UCSD-AML1 (cell line): ENCODE results near the gene PSMA6.
"Not testable (repeated sequence)": the region's sequence is repeated elsewhere in the genome, so short reads cannot be mapped to it uniquely, and the experiment has no call there.

Source experiments
- DNase-seq: peaks from one replicate; lab custom pipeline; 2025; ENCODE audit not compliant: unreplicated experiment; lab: John Stamatoyannopoulos, UW

Gene PSMA6

GRCh38 chr14:35292051-35292769 is at the start of gene PSMA6:
Gene PSMA6, plus strand, starts transcription at chr14:35292382. Its CDS starts 95 bp downstream, at chr14:35292477.
- peak; percentile 99 for DNase-seq

GRCh38 chr14:35242599-35243311 is 49.4 kb upstream of the PSMA6 start:
- no peak for DNase-seq

- DNase-seq = no peak
Measured at GRCh38 chr14:35243956-35244355, 48.2 kb upstream of the PSMA6 start.

DNA sequence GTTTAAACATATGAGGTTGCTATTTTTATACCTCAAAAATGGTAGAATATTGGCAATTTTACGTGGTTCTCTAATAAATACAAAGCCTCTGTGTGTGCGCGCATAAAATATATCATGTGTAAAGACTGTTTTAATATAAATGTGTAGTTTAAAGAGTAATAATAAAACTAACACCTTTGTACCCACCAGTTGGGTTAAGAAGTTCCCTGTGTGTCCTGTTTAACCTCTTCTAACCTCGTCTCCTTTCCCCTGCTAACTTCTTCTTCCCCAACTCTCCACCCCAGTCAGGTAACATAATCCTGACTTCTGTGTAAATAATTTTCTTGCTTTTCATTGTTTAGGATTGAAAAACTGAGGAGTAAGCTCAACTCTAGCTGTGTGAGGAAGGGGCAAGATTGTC is 47.6 kb upstream of the PSMA6 start:
- DNase-seq = no peak

DNA sequence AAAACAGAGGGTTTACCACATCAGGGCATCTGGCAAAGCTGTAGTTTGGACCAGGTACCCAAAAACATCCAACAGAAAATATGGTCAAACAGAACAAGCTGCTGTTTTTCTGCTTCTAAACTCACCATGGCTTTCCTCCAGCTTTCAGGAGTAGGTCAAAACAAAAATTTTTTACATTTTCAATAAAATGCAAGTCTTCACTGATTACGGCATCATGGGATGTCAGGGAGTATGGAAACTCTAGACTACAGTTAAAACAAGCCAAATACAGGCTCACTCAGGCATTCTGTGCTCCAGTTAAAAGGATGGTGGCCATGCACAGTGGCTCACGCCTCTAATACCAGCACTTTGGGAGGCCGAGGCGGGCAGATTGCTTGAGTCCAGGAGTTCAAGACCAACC is 47.1 kb upstream of the PSMA6 start:
- DNase-seq = no peak

DNA sequence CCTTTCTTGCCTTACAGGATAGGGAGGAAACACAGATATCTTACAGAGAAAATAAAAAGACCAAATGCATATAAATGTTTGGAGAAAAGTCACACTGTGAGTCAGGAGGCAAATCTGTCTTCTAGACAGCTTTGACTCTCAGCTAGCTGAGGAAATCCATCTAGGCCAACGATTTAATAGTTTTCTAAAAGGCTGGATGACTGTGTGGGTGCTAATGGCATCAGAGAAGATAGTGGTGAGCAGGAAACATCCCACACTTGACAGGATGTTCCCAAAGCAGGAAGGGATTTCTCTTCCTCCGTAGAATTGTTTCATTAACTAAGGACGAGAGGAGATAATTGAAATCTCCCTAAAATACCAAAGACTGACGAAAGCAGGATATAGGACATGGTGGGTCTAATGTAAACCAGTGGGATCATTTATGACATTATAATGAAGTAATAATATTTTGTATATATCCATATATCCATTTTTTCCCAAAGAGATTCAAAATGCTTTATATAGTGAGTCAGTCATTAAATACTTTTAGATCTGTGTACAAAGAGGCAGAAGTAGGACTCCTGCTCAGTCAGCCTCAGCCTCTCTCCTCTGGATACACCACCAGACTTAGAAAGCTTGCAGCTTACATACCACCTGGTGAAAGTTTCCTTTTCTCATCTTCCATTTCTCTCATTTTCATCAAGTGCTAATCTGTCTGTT is 44.3 kb upstream of the PSMA6 start:
- no peak for DNase-seq

DNA sequence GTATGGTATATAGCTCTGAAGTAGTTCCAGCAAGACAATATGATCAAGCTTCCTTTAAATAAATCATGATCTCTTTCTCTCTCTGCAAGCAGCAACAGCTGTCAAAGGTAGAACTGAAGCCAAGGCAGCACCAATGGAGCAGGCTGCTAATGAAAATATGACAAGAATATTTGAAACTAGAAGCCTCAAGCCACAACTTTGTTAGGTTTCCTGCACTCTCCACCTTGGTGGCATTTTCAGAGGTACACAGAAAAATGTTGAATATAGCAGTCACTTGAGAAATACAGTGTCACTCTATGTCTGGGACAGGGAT is 43.8 kb upstream of the PSMA6 start:
- DNase-seq = no peak

DNA sequence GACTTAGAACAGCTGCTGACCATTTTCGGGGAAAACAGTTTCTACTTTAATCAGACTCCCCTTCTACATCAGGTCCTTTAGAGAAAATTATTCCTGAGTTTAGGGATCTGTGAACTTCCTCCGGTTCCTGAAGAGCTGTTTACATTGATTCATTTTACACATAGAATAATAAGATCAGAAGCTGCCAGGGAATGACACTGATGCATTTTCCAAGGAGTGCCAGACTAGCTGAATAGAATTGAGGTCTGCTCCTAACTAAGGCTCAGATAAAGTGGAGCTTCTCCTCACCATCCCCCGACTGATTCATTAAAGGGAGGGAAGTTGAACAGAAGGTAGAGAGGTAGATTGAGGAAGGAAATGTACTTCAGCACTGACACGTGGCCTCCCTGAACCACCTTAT is 41.9 kb upstream of the PSMA6 start:
- no peak for DNase-seq

DNA sequence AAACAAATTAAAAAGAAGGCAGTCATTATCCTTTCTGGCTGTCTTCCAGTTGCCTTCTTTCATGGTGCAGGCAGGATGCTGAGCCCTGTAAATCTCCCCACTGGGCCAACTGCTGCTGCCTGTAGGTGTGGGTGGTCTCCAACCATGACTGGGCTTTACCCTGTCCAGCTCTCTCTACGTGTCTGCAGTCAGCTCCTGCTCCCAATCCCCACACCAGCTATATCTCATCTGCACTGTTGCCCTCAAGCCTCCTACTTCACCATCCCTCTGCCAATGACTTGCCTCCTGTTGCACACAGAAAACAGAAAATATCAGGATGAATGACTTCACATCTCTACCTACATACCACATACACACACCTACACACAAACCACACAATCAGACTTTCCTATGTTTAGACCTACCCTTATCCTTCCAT is 39.7 kb upstream of the PSMA6 start:
- no peak for DNase-seq

DNA sequence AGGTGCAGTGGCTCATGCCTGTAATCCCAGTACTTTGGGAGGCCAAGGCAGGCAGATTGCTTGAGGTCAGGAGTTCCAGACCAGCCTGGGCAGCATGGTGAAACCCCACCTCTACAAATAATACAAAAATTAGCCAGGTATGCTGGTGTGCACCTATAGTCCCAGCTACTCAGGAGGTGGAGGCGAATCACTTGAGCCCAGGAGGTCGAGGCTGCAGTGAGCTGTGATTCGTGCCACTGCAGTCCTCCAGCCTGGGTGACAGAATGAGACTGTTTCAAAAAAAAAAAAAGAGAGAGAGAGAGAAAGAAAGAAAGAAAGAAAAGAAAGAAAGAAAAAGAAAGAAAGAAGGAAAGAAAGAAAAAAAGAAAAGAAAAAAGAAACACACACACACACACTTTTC is 39.1 kb upstream of the PSMA6 start:
- not testable (repeated sequence) for DNase-seq

GRCh38 chr14:35254034-35254622 is 38.1 kb upstream of the PSMA6 start:
- not testable (repeated sequence) for DNase-seq

DNA sequence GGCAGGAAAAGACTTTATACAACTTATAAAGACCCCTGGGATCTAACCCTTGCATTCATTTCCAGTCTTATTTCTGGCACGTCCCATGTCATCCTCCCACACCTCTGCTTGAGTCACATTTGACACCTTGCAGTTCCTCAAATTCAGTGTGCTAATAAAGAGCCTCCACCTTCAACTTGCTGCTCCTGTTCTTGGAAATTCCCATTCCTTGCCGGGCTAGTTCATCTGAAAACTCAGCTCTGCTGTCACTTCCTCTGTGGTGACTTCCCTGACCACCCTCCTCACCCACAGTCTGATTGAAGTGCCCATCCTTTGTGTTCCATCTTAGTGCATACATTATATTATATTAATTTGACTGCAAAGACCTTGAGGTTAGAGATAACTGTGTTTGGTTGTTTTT is 37.4 kb upstream of the PSMA6 start:
- peak; percentile 29 for DNase-seq

- no peak for DNase-seq
Measured at GRCh38 chr14:35255711-35256110, 36.5 kb upstream of the PSMA6 start.

GRCh38 chr14:35257809-35258208 is 34.4 kb upstream of the PSMA6 start:
- DNase-seq = no peak

- no peak for DNase-seq
Measured at GRCh38 chr14:35258420-35258819, 33.8 kb upstream of the PSMA6 start.

- no peak for DNase-seq
Measured at GRCh38 chr14:35261774-35262173, 30.4 kb upstream of the PSMA6 start.

DNA sequence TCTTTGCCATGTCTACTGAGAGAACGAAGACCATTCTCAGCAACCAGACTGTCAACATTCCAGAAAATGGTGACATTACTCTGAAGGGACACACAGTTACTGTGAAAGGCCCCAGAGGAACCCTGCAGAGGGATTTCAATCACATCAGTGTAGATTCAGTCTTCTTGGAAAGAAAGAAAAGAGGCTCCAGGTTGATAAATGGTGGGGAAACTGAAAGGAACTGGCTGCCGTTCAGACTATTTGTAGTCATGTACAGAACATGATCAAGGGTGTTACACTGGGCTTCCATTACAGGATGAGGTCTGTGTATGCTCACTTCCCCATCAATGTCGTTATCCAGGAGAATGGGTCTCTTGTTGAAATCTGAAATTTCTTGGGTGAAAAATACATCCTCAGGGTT is 29.7 kb upstream of the PSMA6 start:
- DNase-seq = no peak

DNA sequence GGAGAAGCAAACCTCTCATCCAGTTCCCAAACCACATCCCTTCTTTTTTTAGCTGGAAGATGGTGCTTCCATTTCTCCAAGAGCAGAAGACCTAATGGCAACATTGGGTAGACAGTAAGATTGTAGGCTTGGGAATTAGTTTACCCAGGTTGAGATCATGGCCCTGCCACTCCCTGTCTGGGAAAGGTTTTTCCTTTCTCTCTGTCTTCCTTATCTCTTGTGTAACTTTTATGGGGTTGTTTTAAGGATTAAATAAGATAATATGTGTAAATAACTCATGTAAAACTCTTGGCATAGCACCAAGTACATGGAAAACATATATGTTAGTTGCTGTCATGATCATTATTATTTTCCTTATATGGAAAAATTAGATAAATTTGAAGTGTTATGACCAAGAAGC is 23.2 kb upstream of the PSMA6 start:
- DNase-seq = no peak

GRCh38 chr14:35274805-35275204 is 17.4 kb upstream of the PSMA6 start:
- no peak for DNase-seq

DNA sequence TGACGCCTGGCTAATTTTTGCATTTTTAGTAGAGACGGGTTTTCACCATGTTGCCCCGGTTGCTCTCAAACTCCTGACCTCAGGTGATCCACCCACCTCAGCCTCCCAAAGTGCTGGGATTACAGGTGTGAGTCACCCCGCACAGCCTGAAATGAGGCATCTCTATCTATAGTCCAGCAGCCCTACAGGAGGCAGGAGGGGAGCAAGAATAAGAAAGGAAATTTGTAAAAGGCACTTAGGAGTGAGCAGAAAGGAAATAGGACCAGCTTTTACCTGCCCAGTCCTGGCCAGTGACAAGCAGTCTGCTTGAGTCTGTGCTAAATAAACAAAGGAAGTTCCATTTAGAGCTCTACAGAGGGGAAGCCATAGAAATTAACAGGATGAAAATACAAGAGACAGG is 15.0 kb upstream of the PSMA6 start:
- DNase-seq = no peak

- DNase-seq = no peak
Measured at GRCh38 chr14:35279369-35279768, 12.8 kb upstream of the PSMA6 start.

DNA sequence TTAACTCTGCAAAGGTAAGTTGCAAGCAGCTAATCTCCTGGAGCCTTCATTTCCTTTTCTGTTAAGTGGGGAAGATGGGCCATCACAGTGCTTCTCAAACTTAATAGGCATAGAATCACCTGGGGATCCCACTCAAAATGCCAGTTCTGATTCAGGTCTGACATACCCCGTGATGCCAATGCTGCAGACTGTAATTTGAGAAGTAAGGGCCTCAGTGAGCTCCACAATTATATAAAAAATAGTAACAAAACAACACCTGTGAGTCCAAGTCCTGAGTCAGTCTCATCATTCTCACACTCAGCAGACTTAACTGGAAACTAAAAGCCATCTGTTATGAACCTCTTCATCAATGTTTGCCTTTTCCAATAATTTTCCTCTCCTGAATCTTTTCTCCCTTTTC is 10.8 kb upstream of the PSMA6 start:
- DNase-seq = no peak
